HepG2 (cell line): Measurements from ENCODE around the gene VAPA. TPM values are rescaled to one million over a fixed set of nuclear protein-coding genes. Genes with fewer than 3 reads are reported as not detected.

ENCODE experiments used
- ATAC-seq: fragments of 200-7000 bp; cut with Tn5 transposase; 3 replicates; pipeline ENCODE4 v1.9.1; 2020; ENCODE audit warnings: mild to moderate bottlenecking, moderate library complexity
- BruUV-seq: library from RNA; stranded (reverse); fragments of 400-500 nt; replicated peaks from 2 replicates; lab custom pipeline; 2021; lab: Mats Ljungman, UMichigan
- CTCF ChIA-PET: fragments of 300-600 bp; formaldehyde crosslinking; extraction: SDS; loops from one replicate; lab custom pipeline; 2021; ENCODE audit warnings: low total read pairs, inconsistent platforms, low intra/inter-chr PET ratio; lab: Yijun Ruan, JAX
- POLR2A ChIA-PET: fragments of 350-600 bp; sonication (Branson Sonifier 250); formaldehyde crosslinking; loops from one replicate; lab custom pipeline; 2020; ENCODE audit warnings: antibody characterized with exemption, inconsistent platforms; lab: Yijun Ruan, JAX
- DNase-seq: peaks from one replicate; pipeline ENCODE4 v3.0.0-alpha.2; 2015; ENCODE audit warnings: low spot score
- FAIRE-seq: peaks from 3 replicates; lab custom pipeline; 2011; peaks lifted over from hg19 to GRCh38; lab: Jason Lieb, UNC
- H2AFZ ChIP-seq: one replicate; pipeline ENCODE4 v1.6.1; 2011; ENCODE audit warnings: low read length, inconsistent platforms
- H3K27ac ChIP-seq: fragments of 300-600 bp; 3 replicates; pipeline ENCODE4 v1.8.0; 2011; ENCODE audit warnings: mixed run types, mild to moderate bottlenecking, mixed read lengths, low read length, inconsistent platforms; ENCODE audit not compliant: insufficient read depth; ENCODE audit errors: extremely low read length
- H3K27me3 ChIP-seq, 2 experiments: fragments of 200-600 bp in 1 of 2; 2 replicates in 1 of 2; 3 replicates in 1 of 2; pipeline versions ENCODE4 v1.6.0 to v1.8.0; 2011; ENCODE audit warnings: low read length in 2 of 2, mild to moderate bottlenecking in 2 of 2, moderate library complexity in 2 of 2, inconsistent platforms in 1 of 2; ENCODE audit not compliant: insufficient read depth in 2 of 2, control insufficient read depth in 1 of 2
- H3K36me3 ChIP-seq, 2 experiments: fragments of 200-600 bp in 1 of 2; replicated peaks in 1 of 2; 2 replicates in 1 of 2; 3 replicates in 1 of 2; pipeline versions ENCODE4 v1.5.1 to v1.8.0; 2011; ENCODE audit warnings: low read length in 2 of 2, inconsistent platforms in 1 of 2; ENCODE audit not compliant: insufficient read depth in 2 of 2, control insufficient read depth in 1 of 2
- H3K4me1 ChIP-seq: 2 replicates; pipeline ENCODE4 v1.5.1; 2012; ENCODE audit warnings: low read length, inconsistent platforms; ENCODE audit not compliant: insufficient read depth
- H3K4me2 ChIP-seq: 2 replicates; pipeline ENCODE4 v1.6.0; 2011; ENCODE audit warnings: low read depth, low read length, inconsistent platforms
- H3K4me3 ChIP-seq, 3 experiments: fragments of 200-600 bp in 1 of 3; sonication (generic), shearing (Covaris generic) in 1 of 3; replicated peaks in 1 of 3; 2 replicates each; pipeline ENCODE4 v1.5.1; 2011 to 2016; ENCODE audit warnings: low read length in 3 of 3, inconsistent platforms in 2 of 3, low read depth in 2 of 3, mild to moderate bottlenecking in 2 of 3, control low read depth in 1 of 3, mixed read lengths in 1 of 3; ENCODE audit not compliant: insufficient read depth in 1 of 3
- H3K79me2 ChIP-seq: one replicate; pipeline ENCODE4 v1.6.1; 2011; ENCODE audit warnings: low read length, inconsistent platforms; ENCODE audit not compliant: insufficient read depth
- H3K9ac ChIP-seq: 2 replicates; pipeline ENCODE4 v1.6.0; 2011; ENCODE audit warnings: mild to moderate bottlenecking, low read depth, low read length, inconsistent platforms; ENCODE audit not compliant: insufficient read depth
- H3K9me3 ChIP-seq: 2 replicates; pipeline ENCODE4 v1.5.1; 2012; ENCODE audit warnings: mild to moderate bottlenecking, low read length
- H4K20me1 ChIP-seq: 2 replicates; pipeline ENCODE4 v1.6.0; 2011; ENCODE audit warnings: inconsistent platforms, mild to moderate bottlenecking, low read length, moderate library complexity; ENCODE audit not compliant: insufficient read depth
- GPBP1L1 ChIP-seq: sonication (generic); formaldehyde crosslinking; IDR thresholded peaks from 2 replicates; pipeline ENCODE4 v1.5.0; 2020; ENCODE audit warnings: mild to moderate bottlenecking, missing genetic modification reagents
- IRF9 ChIP-seq: sonication (generic); formaldehyde crosslinking; IDR thresholded peaks from 2 replicates; pipeline ENCODE4 v1.8.0; 2022; ENCODE audit warnings: missing genetic modification reagents, mild to moderate bottlenecking, borderline replicate concordance
- RORA ChIP-seq: sonication (generic); formaldehyde crosslinking; IDR thresholded peaks from 2 replicates; pipeline ENCODE4 v1.5.0; 2020; ENCODE audit warnings: mild to moderate bottlenecking, missing genetic modification reagents, moderate library complexity
- SOX5 ChIP-seq: IDR thresholded peaks from 2 replicates; pipeline ENCODE4 v1.6.1; 2016; ENCODE audit warnings: borderline replicate concordance
- TRAFD1 ChIP-seq: sonication (generic); formaldehyde crosslinking; IDR thresholded peaks from 2 replicates; pipeline ENCODE4 v1.5.1; 2020; ENCODE audit warnings: missing genetic modification reagents, mild to moderate bottlenecking, borderline replicate concordance
- ZNF709 ChIP-seq: sonication (generic); formaldehyde crosslinking; IDR thresholded peaks from 2 replicates; pipeline ENCODE4 v1.5.0; 2020; ENCODE audit warnings: mild to moderate bottlenecking, missing genetic modification reagents
- WGBS: methylation state at CpG from one replicate; pipeline ENCODE4 v1.1.6; 2017; ENCODE audit warnings: low lambda C conversion rate; 5-methylcytosine and 5-hydroxymethylcytosine counted together
- in situ Hi-C: cut with HindIII; loops from 2 replicates; pipeline ENCODE4 v1.10.0; 2017; ENCODE audit warnings: low pct_unique_long_range_greater_than_20kb; ENCODE audit not compliant: extremely low pct_ligation_motif_present
- intact Hi-C: fragments of 100-400 bp; cut with micrococcal nuclease; formaldehyde crosslinking; loops from one replicate; pipeline ENCODE4 v1.10.0; 2022; ENCODE audit not compliant: unreplicated experiment
- polyA plus RNA-seq, 8 experiments: library from polyadenylated mRNA; depleted of rRNA in 3 of 8; stranded (reverse) in 7 of 8; unstranded in 1 of 8; fragments of >200 nt; fragmentation: Illumina TruSeq in 4 of 8; extraction: Trizol in 4 of 8; gene quantifications; 2 replicates each; pipeline versions ENCODE4 v1.2.1 to v1.2.3, GENCODE V29; 2011 to 2016; ENCODE audit warnings: low read depth in 4 of 8, missing spikeins in 1 of 8, mixed read lengths in 1 of 8; ENCODE audit not compliant: insufficient read depth in 1 of 8
- total RNA-seq, 5 experiments: library from RNA; depleted of rRNA; stranded (reverse); fragments of >200 nt; fragmentation: Illumina TruSeq; extraction: Trizol; gene quantifications; 2 replicates each; pipeline ENCODE4 v1.2.3, GENCODE V29; 2016; ENCODE audit warnings: low read depth in 1 of 5

The VAPA gene
- total and polyA plus RNA-seq, 2 of the 13 experiments (the other 11 are each of a cell fraction or from before 2014, with no cell fraction given), result 167 to 294 TPM

GRCh38 chr18:9878095-9878494 is 35.7 kb upstream of the VAPA start:
- Histone ChIP-seq H3K4me1 (peaks cover 17% of the 10 kb centered on the region), H3K9ac (no peak overlapping the region), H3K4me2 (no peak overlapping the region), H3K79me2 (no peaks in the 10 kb centered on the region), H3K27ac (no peak overlapping the region), H3K9me3 (no peaks in the 10 kb centered on the region), H2AFZ (no peak overlapping the region)
- intact Hi-C loops, result no loop called here
- POLR2A ChIA-PET, result no interaction called here
- WGBS, result 100% methylated on average over 1 of the region's 1 CpG
- no peak for DNase-seq
- CTCF ChIA-PET, result no interaction called here
- no peak for FAIRE-seq
- ATAC-seq, result no peak
- no TSS peak for BruUV-seq
- TF ChIP-seq ZNF709 (CRISPR knock-in tag) (no peak), GPBP1L1 (no peak), RORA (no peak), IRF9 (CRISPR knock-in tag) (no peak), TRAFD1 (CRISPR knock-in tag) (no peak), SOX5 (CRISPR knock-in tag) (no peak)
- TF ChIP-seq, all 625 proteins: peak for 0
- no peaks in the 10 kb centered on the region for H4K20me1 ChIP-seq
- in situ Hi-C loops, result no loop called here
- no peaks in the 10 kb centered on the region for H3K36me3 ChIP-seq
- no peak overlapping the region for H3K4me3 ChIP-seq
- no peaks in the 10 kb centered on the region for H3K27me3 ChIP-seq
